ENCODE results near the gene MYL12B. TPM values are rescaled to one million over a fixed set of nuclear protein-coding genes. Genes with fewer than 3 reads are reported as not detected.

The MYL12B gene
- total RNA-seq, 4 donors from 2014 or later = 362 to 430 (median 386) TPM

- H3K4me3 ChIP-seq = peak overlapping the region; percentile 82 to 100 (median 95)
- no peak for DNase-seq
- WGBS, 2 donors = 37 to 51% methylated on average over 14 to 21 of the region's 23 CpGs
- H3K4me1 ChIP-seq = peaks cover 5 to 58% (median 31%) of the 10 kb centered on the region in 3 donors
- intact Hi-C loops (cut with DNase I) = loop anchor here (10.0 kb wide), 1 partner anchor 92 kb away; no protein-coding TSS in a partner anchor
- H3K27me3 ChIP-seq = no peaks in the 10 kb centered on the region
- peak overlapping the region; percentile 99 to 100 (median 100) for H3K27ac ChIP-seq
- no peaks in the 10 kb centered on the region for H3K9me3 ChIP-seq
- TF ChIP-seq POLR2A (IDR thresholded peaks at IDR 0.05) = no peak
- TF ChIP-seq, protein P1, sequence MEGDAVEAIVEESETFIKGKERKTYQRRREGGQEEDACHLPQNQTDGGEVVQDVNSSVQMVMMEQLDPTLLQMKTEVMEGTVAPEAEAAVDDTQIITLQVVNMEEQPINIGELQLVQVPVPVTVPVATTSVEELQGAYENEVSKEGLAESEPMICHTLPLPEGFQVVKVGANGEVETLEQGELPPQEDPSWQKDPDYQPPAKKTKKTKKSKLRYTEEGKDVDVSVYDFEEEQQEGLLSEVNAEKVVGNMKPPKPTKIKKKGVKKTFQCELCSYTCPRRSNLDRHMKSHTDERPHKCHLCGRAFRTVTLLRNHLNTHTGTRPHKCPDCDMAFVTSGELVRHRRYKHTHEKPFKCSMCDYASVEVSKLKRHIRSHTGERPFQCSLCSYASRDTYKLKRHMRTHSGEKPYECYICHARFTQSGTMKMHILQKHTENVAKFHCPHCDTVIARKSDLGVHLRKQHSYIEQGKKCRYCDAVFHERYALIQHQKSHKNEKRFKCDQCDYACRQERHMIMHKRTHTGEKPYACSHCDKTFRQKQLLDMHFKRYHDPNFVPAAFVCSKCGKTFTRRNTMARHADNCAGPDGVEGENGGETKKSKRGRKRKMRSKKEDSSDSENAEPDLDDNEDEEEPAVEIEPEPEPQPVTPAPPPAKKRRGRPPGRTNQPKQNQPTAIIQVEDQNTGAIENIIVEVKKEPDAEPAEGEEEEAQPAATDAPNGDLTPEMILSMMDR (IDR thresholded peaks at IDR 0.05) = no peak
- H3K36me3 ChIP-seq = peaks cover 0 to 8% (median 0%) of the 10 kb centered on the region in 3 donors
Observed at GRCh38 chr18:3246635-3247239, 15.2 kb upstream of the MYL12B start.

DNA sequence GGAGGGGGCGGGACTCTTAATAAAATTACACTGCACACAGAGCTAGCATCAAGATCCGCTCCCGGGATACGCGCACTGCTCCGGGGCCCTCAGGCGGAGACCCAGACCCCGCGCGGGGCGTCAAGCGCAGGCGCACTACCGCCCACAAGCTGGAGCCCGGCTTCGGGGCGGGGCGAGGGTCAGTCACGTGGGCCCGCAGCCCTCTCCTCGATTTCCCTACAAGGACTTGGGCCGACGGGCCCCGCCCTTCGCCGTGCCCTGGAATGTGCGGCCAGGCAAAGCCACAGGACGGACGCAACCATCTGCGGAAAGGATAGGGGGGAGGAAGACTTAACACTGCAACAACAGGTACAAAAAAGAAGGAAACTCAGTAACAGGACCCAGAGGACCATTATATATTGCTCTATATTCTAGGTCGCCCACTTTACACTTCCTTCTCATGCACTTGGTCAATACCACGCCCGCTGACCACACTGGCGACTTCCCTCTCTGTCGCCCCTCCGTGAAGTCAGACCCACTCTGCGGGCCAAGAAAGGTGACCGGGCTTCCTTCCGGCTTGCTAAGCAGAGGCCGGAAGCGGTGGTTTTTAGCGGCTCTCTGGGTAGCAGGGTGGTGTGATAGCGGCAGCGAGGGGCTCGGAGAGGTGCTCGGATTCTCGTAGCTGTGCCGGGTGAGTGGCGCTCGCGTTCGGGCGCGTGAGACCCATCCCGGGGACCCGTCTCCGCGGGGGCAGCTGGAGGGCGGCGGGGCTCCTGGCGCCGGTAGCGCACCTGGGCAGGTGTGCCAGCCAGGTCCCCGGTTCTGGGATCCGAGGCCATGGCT is 14.5 kb upstream of the MYL12B start, which contains the start of gene MYL12A:
TSS of gene MYL12A (plus strand) at position 562 of the 822 bp plus-strand sequence. CDS start 5,447 bp downstream, outside the sequence.
- DNase-seq = peak; percentile 84
- WGBS, 2 donors = 0% methylated on average over 7 to 40 of the region's 65 CpGs
- H3K4me3 ChIP-seq = peak within 1 kb of the TSS; percentile 82 to 100 (median 95)
- H3K27ac ChIP-seq = peak within 1 kb of the TSS; percentile 99 to 100 (median 100)
- intact Hi-C loops (cut with DNase I) = loop anchor here (10.0 kb wide), 1 partner anchor 93 kb away; no protein-coding TSS in a partner anchor
- peaks cover 0 to 8% (median 0%) of the 10 kb centered on the region in 3 donors for H3K36me3 ChIP-seq
- TF ChIP-seq, protein P1 (IDR thresholded peaks at IDR 0.05) = peak in 2 of 6 experiments; percentile 14 to 22
- peak in 3 of 4 donors; percentile 93 to 95 (median 95) for TF ChIP-seq POLR2A (IDR thresholded peaks at IDR 0.05)
- no peaks in the 10 kb centered on the region for H3K27me3 ChIP-seq
- H3K9me3 ChIP-seq = no peaks in the 10 kb centered on the region
- peaks cover 5 to 65% (median 33%) of the 10 kb centered on the region in 3 donors for H3K4me1 ChIP-seq

DNA sequence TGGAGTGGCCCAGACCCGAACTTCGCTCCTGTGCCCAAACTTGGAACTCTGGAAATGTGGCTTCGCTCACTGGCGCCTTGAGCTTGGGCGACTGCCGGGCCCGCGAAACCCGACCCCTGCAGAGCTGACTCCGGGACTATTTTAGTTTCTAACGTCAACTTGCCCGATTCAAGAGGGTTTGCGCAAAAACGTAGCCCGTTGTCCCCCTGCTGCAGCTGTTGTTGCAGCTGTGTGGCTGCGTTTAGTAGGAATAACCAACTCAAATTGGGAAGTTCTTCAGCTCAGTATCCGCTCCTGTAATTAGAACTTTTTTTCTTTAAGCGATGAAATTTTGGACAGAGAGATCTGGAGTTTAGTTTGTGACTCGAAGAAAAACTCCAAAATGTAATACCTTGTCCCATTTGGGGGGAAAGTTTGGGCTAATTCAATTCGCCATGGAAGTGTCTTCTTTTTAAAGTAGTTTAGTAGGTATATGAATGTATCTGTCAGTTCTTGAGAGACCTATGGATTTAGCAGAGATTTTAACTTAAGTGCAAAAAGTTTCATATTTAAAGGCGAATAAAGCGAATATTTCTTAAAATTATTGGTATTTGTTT is 13.8 kb upstream of the MYL12B start:
- Histone ChIP-seq H3K27me3 (no peaks in the 10 kb centered on the region), H3K36me3 (peaks cover 0 to 9% (median under 1%) of the 10 kb centered on the region in 3 donors), H3K4me3 (peak overlapping the region; percentile 82 to 100 (median 95)), H3K9me3 (no peaks in the 10 kb centered on the region), H3K27ac (peak overlapping the region; percentile 99 to 100 (median 100)), H3K4me1 (peaks cover 5 to 72% (median 36%) of the 10 kb centered on the region in 3 donors)
- DNase-seq = no peak
- WGBS, 2 donors = 0 to 1% methylated on average over 11 to 19 of the region's 22 CpGs
- TF ChIP-seq, protein P1 (IDR thresholded peaks at IDR 0.05) = no peak
- TF ChIP-seq POLR2A (IDR thresholded peaks at IDR 0.05) = no peak
- intact Hi-C loops (cut with DNase I) = loop anchor here (10.0 kb wide), 1 partner anchor 93 kb away; no protein-coding TSS in a partner anchor

DNA sequence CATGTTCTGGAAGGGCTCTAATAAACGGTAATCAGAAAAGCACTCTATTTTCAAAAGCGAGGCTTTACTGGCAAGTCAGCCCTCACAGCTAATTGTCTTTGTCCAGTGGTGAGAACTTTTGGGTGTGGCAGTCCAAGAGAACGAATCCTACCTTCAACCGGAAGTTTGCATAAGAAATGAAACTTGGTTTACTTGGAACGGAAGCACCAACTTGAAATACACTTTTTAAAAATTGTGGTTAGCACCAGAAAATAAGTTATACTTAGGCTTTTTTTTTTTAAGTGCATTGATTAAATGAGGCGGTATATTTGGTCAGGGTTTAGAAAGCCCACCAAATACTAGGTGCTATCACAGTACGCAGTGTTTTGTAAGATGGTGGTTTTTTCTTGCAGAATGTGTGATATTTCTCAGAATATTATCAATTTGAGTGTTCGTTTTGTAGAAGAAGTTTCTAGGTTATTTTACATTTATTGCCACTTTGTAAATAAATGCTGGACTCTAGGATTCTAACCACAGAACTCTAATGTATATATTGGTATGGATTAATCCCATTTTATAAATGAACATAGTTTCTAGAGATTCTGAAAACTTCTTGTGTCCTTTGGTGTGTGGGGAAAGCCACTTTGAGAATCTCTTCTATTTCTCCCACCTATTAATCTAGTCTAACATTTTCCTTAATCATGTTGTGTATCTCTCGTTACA is 13.1 kb upstream of the MYL12B start:
- TF ChIP-seq, protein P1 (IDR thresholded peaks at IDR 0.05) = no peak
- peak in 1 of 4 donors; percentile 54 for TF ChIP-seq POLR2A (IDR thresholded peaks at IDR 0.05)
- 6 to 9% methylated on average over 9 of the region's 9 CpGs for WGBS, 2 donors
- Histone ChIP-seq H3K27me3 (no peaks in the 10 kb centered on the region), H3K9me3 (no peaks in the 10 kb centered on the region), H3K36me3 (peaks cover 0 to 16% (median 7%) of the 10 kb centered on the region in 3 donors), H3K4me1 (peaks cover 5 to 76% (median 36%) of the 10 kb centered on the region in 3 donors), H3K4me3 (peak overlapping the region; percentile 82 to 100 (median 95)), H3K27ac (peak overlapping the region; percentile 99 to 100 (median 100))
- intact Hi-C loops (cut with DNase I) = loop anchor here (10.0 kb wide), 1 partner anchor 94 kb away; no protein-coding TSS in a partner anchor
- DNase-seq = no peak
